Gastrocnemius medialis (tissue), 4 donors: ENCODE results near the gene SEC24B. TPM values are rescaled to one million over a fixed set of nuclear protein-coding genes. Genes with fewer than 3 reads are reported as not detected.
"Not testable (repeated sequence)": the region's sequence is repeated elsewhere in the genome, so short reads cannot be mapped to it uniquely, and the experiment has no call there.

Experiments used
- ATAC-seq, 2 donors: fragments of 150-250 bp; one replicate each; pipeline ENCODE4 v1.9.1; 2016
- DNase-seq, 2 donors: peaks; one replicate each; pipeline ENCODE4 v3.0.0-alpha.2; 2019
- H3K27ac ChIP-seq, 4 donors: fragments of 200-600 bp; sonication (generic); 1 replicate in 1 of 4; 2 replicates in 3 of 4; pipeline ENCODE4 v1.5.1; 2016 to 2018; ENCODE audit warnings: mild to moderate bottlenecking in 2 of 4, moderate library complexity in 1 of 4
- H3K27me3 ChIP-seq, 3 donors: fragments of 200-600 bp; sonication (generic) in 2 of 3; 1 replicate in 1 of 3; 2 replicates in 2 of 3; pipeline versions ENCODE4 v1.5.1 to v1.6.0; 2016 to 2019; ENCODE audit warnings: mild to moderate bottlenecking in 1 of 3, moderate library complexity in 1 of 3
- H3K36me3 ChIP-seq, 2 donors: fragments of 200-600 bp; sonication (generic) in 1 of 2; one replicate each; pipeline ENCODE4 v1.5.1; 2017 to 2018
- H3K4me1 ChIP-seq, 2 donors: fragments of 200-600 bp; sonication (generic) in 1 of 2; one replicate each; pipeline ENCODE4 v1.5.1; 2016 to 2017; ENCODE audit warnings: mild to moderate bottlenecking in 2 of 2
- H3K4me3 ChIP-seq, 4 donors: fragments of 200-600 bp; sonication (generic) in 3 of 4; 1 replicate in 1 of 4; 2 replicates in 3 of 4; pipeline ENCODE4 v1.5.1; 2016 to 2019; ENCODE audit warnings: mild to moderate bottlenecking in 2 of 4
- H3K9me3 ChIP-seq, 3 donors: fragments of 200-600 bp; sonication (generic) in 2 of 3; 1 replicate in 1 of 3; 2 replicates in 2 of 3; pipeline ENCODE4 v1.5.1; 2016 to 2019
- POLR2A ChIP-seq, 2 donors: fragments of 450-650 bp; IDR thresholded peaks; one replicate each; pipeline ENCODE4 v1.6.1; 2017; ENCODE audit warnings: antibody characterized with exemption in 2 of 2, mild to moderate bottlenecking in 2 of 2, moderate library complexity in 2 of 2
- in situ Hi-C, 4 donors: fragments of 200-750 bp; cut with MboI; loops; one replicate each; pipeline versions ENCODE4 v1.15.0 to v1.8.0; 2017; ENCODE audit warnings: low sequenced_read_pairs in 4 of 4
- intact Hi-C: fragments of 100-400 bp; cut with DNase I; formaldehyde crosslinking; loops from one replicate; pipeline ENCODE4 v1.15.1; 2023; ENCODE audit warnings: low total_unique reads
- total RNA-seq, 4 donors: library from RNA; depleted of rRNA; stranded (reverse); fragments of >200 nt; gene quantifications; one replicate each; pipeline versions ENCODE4 v1.1.0 to v1.2.3, GENCODE V29; 2016
- TF ChIP-seq, protein P1 (sequence below), 5 experiments: fragments of 450-650 bp in 3 of 5; fragments of 200-600 bp in 2 of 5; sonication (generic) in 2 of 5; IDR thresholded peaks in 4 of 5; conservative IDR thresholded peaks in 1 of 5; 1 replicate in 4 of 5; 2 replicates in 1 of 5; pipeline ENCODE4 v1.5.1; 2016 to 2019; ENCODE audit warnings: antibody characterized with exemption in 5 of 5, mild to moderate bottlenecking in 3 of 5, moderate library complexity in 3 of 5

Gene SEC24B
- total RNA-seq, 4 donors from 2014 or later: 29.6 to 93.4 (median 42.9) TPM

DNA sequence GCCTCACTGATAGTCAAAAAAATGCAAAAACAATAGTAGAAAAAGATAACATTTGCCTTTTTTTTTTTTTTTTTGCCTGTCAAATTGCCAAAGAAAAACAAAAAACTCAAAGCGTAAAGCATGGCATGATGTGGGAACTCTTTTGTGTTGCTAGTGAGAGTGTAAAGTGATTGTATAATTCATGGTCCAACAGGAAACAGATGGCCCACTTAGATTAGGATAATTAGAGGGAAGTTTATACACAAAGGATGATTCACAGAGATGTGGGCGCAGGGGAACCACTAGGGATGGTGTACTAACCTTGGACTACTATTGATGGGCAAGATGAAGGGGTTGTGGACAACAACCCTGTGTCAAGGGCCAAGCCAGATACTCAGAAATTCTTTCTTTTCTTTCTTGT, 142.8 kb downstream of the SEC24B start:
- Histone ChIP-seq H3K9me3 (no peaks in the 10 kb centered on the region), H3K4me3 (no peak overlapping the region), H3K4me1 (no peaks in the 10 kb centered on the region), H3K27me3 (no peaks in the 10 kb centered on the region), H3K36me3 (no peaks in the 10 kb centered on the region), H3K27ac (no peak overlapping the region)
- in situ Hi-C loops (no loop called here), intact Hi-C loops (no loop called here)
- DNase-seq (no peak), ATAC-seq (peak; percentile 39 to 64)
- no peak for TF ChIP-seq POLR2A (IDR thresholded peaks at IDR 0.05)
- TF ChIP-seq, protein P1, sequence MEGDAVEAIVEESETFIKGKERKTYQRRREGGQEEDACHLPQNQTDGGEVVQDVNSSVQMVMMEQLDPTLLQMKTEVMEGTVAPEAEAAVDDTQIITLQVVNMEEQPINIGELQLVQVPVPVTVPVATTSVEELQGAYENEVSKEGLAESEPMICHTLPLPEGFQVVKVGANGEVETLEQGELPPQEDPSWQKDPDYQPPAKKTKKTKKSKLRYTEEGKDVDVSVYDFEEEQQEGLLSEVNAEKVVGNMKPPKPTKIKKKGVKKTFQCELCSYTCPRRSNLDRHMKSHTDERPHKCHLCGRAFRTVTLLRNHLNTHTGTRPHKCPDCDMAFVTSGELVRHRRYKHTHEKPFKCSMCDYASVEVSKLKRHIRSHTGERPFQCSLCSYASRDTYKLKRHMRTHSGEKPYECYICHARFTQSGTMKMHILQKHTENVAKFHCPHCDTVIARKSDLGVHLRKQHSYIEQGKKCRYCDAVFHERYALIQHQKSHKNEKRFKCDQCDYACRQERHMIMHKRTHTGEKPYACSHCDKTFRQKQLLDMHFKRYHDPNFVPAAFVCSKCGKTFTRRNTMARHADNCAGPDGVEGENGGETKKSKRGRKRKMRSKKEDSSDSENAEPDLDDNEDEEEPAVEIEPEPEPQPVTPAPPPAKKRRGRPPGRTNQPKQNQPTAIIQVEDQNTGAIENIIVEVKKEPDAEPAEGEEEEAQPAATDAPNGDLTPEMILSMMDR (IDR thresholded peaks at IDR 0.05 in 4 of 5, conservative IDR thresholded peaks at IDR 0.05 in 1 of 5): no peak

DNA sequence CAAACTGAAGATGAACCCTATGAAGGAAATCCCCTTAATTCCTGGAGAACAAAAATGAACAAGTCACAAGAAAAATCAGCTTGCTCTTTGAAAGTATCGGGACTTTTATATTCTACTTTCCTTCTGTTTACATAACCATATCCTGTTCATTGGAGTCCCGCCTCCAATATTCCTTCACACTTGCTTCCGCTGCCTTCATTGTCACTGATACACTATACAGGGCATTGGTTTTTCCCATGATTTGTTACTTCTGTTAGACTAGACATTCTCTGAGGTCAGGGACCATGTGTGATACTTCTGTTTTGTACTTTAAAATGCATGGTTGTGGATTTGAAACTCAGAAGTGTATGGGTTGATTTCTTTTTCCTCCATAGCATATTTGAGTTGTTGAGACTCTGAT, 145.2 kb downstream of the SEC24B start:
- Histone ChIP-seq H3K27me3 (no peaks in the 10 kb centered on the region), H3K27ac (no peak overlapping the region), H3K4me3 (no peak overlapping the region), H3K4me1 (no peaks in the 10 kb centered on the region), H3K36me3 (no peaks in the 10 kb centered on the region), H3K9me3 (no peaks in the 10 kb centered on the region)
- in situ Hi-C loops: no loop called here
- no peak for ATAC-seq
- TF ChIP-seq, protein P1 (IDR thresholded peaks at IDR 0.05 in 4 of 5, conservative IDR thresholded peaks at IDR 0.05 in 1 of 5): no peak
- TF ChIP-seq POLR2A (IDR thresholded peaks at IDR 0.05): no peak
- intact Hi-C loops: no loop called here
- no peak for DNase-seq

DNA sequence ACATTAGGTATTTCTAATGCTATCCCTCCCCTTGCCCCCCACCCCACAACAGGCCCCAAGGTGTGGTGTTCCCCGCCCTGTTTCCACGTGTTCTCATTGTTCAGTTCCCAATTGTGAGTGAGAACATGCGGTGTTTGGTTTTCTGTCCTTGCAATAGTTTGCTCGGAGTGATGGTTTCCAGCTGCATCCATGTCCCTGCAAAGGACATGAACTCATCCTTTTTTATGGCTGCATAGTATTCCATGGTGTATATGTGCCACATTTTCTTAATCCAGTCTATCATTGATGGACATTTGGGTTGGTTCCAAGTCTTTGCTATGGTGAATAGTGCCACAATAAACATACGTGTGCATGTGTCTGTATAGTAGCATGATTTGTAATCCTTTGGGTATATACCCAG, 146.4 kb downstream of the SEC24B start:
- ATAC-seq, H3K27me3 ChIP-seq, in situ Hi-C loops, H3K9me3 ChIP-seq, H3K27ac ChIP-seq, H3K4me1 ChIP-seq, H3K36me3 ChIP-seq, DNase-seq, intact Hi-C loops, H3K4me3 ChIP-seq: not testable (repeated sequence)

DNA sequence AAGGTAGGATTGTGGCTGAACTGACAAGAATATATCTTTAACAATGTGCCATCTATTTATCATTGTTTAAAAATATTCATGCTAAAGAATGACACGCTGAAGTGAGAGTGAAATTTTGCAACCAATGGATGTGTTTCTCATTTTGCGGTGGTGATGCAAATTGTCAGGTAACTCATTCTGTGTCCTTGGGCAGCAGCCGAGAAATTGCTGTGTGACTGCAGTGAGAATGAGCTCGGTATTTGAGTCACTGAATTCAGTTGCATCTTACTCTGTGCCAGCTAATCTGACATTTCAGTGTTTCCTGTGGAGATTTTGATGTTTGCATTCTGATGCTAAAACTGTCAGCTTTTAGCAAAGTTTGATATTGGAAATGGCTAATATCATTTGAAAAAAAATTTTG, 154.6 kb downstream of the SEC24B start:
- in situ Hi-C loops (no loop called here), intact Hi-C loops (no loop called here)
- no peaks in the 10 kb centered on the region for H3K27me3 ChIP-seq
- no peaks in the 10 kb centered on the region for H3K9me3 ChIP-seq
- ATAC-seq (no peak), DNase-seq (no peak)
- no peak overlapping the region for H3K4me3 ChIP-seq
- no peaks in the 10 kb centered on the region for H3K4me1 ChIP-seq
- H3K36me3 ChIP-seq: no peaks in the 10 kb centered on the region
- TF ChIP-seq, protein P1 (IDR thresholded peaks at IDR 0.05 in 4 of 5, conservative IDR thresholded peaks at IDR 0.05 in 1 of 5): no peak
- TF ChIP-seq POLR2A (IDR thresholded peaks at IDR 0.05): no peak
- no peak overlapping the region for H3K27ac ChIP-seq

DNA sequence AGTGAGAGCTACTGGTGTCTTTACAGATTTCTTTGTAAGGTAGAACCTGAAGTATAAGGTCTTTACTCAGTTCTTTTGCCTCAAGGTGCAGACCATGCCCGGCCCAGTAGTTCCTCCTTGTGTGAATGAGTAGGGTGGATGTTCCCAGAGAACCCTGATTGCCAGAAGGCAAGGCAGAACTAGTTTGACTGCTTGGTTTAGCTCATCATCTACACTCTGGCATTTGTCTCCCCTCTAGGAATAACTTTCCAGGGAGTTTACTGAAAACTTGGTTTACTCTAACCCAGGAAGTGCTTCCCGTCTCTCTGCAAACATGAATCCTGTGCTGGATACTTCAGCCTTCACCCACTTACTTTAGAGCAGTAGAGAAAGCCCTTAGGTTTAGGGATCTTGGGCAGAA, 155.5 kb downstream of the SEC24B start:
- Histone ChIP-seq H3K36me3 (no peaks in the 10 kb centered on the region), H3K4me3 (no peak overlapping the region), H3K4me1 (no peaks in the 10 kb centered on the region), H3K27ac (no peak overlapping the region), H3K9me3 (no peaks in the 10 kb centered on the region), H3K27me3 (no peaks in the 10 kb centered on the region)
- in situ Hi-C loops (no loop called here), intact Hi-C loops (no loop called here)
- DNase-seq (no peak), ATAC-seq (no peak)
- TF ChIP-seq POLR2A (IDR thresholded peaks at IDR 0.05): no peak
- TF ChIP-seq, protein P1 (IDR thresholded peaks at IDR 0.05 in 4 of 5, conservative IDR thresholded peaks at IDR 0.05 in 1 of 5): no peak
